Measurements from ENCODE around the gene SRSF7. TPM values are rescaled to one million over a fixed set of nuclear protein-coding genes. Genes with fewer than 3 reads are reported as not detected.
A peak's percentile ranks its signal among the peaks of the same experiment; 100 is the strongest.
"Not testable (repeated sequence)": the region's sequence is repeated elsewhere in the genome, so short reads cannot be mapped to it uniquely, and the experiment has no call there.

SRSF7 gene
- total RNA-seq, 1 donor from 2014 or later, result 47.8 TPM

- ATAC-seq, result no peak
Measured at GRCh38 chr2:38734299-38735058, 16.7 kb downstream of the SRSF7 start.

DNA sequence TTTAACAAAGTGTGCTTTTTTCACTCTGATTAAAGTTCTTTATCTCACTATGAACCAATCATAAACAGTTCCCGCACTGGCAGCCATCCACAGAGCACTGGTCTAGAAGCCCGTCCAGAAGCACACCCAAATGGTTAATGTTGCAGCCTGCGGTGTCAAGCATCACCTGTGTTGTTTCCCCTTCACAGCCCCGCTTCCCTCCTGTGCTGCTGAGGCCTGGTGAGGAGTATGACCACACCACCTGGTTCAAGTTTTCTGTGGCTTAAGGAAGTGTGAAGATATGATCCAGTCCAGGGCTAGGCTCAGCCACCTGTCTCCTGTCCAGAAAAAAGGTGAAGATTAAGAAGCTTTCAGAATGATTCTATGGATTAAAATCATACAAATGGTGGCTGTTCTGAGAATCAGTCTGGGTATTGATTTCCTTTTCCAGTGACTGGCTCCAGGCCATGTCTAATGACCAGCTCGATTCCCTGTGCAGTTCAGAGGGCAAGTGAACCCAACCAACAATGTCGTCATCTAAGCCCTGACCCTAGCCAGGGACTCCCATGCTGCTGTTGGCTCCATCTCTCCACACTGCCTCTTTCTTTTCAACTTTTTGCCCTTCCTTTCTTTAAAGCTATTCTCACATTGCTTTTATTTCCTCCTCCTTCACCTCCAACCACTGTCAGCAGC is 17.7 kb downstream of the SRSF7 start:
- ATAC-seq (peak; percentile 72), DNase-seq (ENCODE audit: low spot score) (peak; percentile 83)

More at GRCh38 chr2:38734299-38735058, 16.7 kb downstream of the SRSF7 start:
- DNase-seq (ENCODE audit: low spot score), result peak; percentile 40

GRCh38 chr2:38731684-38732221 is 19.4 kb downstream of the SRSF7 start:
- ATAC-seq (peak; percentile 80), DNase-seq (ENCODE audit: low spot score) (peak; percentile 79)

- no peak for DNase-seq (ENCODE audit: low spot score)
- no peak for ATAC-seq
Measured at GRCh38 chr2:38731090-38731489, 20.1 kb downstream of the SRSF7 start.

- DNase-seq (ENCODE audit: low spot score) (no peak), ATAC-seq (no peak)
Measured at GRCh38 chr2:38728694-38729093, 22.5 kb downstream of the SRSF7 start.

DNA sequence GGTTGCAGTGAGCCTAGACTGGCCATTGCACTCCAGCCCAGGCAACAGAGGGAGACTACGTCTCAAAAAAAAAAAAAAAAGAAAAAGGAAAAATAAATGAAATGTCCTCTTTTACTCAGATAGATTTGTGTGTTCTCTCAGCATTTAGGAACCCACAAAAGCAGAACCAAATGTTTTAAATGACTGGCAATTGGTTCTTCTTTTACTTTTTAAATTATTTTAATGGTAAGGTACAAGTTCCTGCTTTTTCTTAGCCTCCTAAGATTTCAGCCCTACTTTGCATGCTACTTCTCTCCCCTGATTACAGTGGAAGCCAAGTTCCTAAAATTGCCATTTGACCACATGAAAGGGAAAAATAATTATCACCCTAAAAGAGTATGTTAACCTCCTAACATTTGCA is 23.5 kb downstream of the SRSF7 start:
- ATAC-seq (no peak), DNase-seq (ENCODE audit: low spot score) (no peak)

DNA sequence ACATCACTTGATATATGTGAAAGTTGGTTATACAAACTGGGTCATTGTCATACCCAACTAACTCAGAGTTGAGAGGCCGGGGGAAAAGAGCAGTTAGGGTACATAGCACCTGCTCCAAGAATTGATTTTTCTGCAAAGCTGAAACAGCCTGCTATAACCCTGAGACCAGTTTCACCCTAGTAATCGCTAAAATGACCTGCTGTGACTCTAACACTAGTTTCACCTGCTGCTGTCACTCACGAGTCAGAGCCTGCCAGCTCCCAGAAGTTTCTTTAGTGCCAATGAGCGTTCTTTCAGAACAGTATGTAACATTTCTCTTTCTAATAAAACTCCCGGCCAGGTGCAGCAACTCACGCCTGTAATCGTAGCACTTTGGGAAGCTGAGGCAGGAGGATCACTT is 28.0 kb downstream of the SRSF7 start:
- ATAC-seq, result peak; percentile 92
- peak; percentile 69 for DNase-seq (ENCODE audit: low spot score)

GRCh38 chr2:38722271-38723061 is 28.7 kb downstream of the SRSF7 start:
- DNase-seq (ENCODE audit: low spot score), result no peak
- ATAC-seq, result no peak

DNA sequence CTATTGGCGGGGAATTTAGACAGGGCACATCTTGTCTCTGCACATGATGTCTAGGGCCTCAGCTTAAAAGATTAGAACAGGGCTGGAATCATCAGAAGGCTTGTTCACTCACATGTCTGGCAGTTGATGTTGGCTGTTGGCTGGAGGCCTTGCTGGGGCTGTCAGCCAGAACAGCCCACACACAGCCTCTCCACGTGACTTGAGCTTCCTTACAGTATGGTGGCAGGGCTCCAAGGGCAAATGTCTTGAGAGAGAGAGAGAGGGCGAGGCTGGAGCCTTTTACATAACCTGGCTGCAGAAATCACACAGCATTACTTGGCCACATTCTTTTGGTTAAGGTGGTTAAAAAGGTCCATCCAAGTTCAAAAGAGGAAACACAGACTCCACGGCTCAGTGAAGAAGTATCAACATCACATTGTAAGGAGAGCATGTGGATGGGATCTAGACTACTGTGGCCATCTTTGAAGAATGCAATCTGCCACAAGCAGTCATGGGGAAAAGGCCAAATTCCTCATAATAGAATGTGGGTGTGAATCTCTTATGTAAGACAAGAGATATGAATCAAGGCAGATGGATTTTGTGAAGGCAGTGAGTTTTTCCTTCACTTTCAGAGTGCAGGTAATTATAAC is 30.4 kb downstream of the SRSF7 start:
- peak; percentile 48 for ATAC-seq
- peak; percentile 74 for DNase-seq (ENCODE audit: low spot score)

DNA sequence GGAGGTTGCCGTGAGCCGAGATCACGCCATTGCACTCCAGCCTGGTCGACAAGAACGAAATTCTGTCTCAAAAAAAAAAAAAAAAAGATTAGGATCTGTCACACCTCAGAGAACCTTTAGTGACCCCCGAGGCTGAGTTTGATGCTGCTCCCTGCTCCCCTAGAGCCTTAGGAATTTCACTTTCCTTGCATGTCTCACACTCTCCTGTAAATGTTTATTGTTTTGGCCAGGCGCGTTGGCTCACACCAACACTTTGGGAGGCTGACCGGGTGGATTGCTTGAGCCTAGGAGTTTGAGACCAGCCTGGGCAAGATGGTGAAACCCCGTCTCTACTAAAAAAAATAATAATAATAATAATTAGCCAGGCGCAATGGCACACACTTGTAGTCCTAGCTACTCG is 31.5 kb downstream of the SRSF7 start:
- DNase-seq (ENCODE audit: low spot score) (no peak), ATAC-seq (no peak)

- DNase-seq (ENCODE audit: low spot score) (no peak), ATAC-seq (no peak)
Measured at GRCh38 chr2:38718601-38719000, 32.6 kb downstream of the SRSF7 start.

DNA sequence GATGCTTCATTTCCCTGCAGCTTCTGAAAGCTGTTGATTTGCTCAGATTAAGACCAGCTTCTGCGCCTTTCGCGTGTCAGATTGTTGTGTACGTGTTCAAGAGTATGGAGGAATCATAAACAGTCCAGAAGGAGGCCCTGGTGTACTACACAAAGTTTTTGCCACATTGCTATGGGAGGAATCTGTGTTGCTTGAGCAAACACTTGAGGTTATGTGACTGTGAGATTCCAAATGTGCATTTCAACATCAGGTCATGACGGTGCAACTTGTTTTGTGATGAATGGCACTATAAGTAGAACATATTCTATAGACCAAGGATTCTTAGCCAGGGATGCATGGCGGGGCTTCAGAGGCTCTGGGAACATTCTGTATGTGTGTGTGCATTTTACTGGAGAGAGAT is 35.0 kb downstream of the SRSF7 start:
- ATAC-seq (no peak), DNase-seq (ENCODE audit: low spot score) (no peak)

DNA sequence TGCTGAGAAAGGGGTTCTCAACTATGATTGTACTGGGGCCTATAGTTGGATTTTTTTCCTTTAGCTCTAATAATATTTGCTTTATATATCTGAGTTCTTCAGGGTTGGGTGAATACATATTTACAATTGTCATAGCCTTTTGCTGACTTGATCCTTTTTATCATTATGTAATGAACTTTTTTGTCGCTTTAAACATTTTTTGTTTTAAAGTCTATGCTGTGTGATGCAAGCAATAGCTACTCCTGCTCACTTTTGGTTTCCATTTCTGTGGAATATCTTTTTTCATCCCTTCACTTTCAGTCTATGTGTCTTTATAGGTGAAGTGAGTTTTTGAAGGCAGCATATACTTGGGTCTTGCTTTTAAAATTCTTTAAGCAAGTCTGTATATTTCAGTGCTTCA is 36.2 kb downstream of the SRSF7 start:
- not testable (repeated sequence) for ATAC-seq; DNase-seq (ENCODE audit: low spot score)

DNA sequence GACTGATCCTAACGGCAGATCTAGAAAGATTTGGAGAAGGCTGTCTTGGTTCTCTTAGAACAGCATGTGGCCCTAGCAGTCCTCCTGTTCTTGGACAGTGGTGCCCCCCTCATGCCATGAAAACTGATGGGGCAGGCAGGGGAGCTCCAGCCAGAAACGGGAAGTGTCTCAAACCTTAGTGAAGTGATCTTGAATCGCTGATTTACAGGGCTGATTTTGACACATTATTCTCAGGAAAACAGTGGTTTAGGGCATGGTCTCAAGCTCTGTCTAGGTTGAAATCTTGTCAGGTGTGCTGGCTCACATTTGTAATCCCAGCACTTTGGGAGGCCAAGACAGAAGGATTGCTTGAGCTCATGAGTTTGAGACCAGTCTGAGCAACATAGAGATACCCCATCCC is 37.8 kb downstream of the SRSF7 start:
- DNase-seq (ENCODE audit: low spot score), result no peak

DNA sequence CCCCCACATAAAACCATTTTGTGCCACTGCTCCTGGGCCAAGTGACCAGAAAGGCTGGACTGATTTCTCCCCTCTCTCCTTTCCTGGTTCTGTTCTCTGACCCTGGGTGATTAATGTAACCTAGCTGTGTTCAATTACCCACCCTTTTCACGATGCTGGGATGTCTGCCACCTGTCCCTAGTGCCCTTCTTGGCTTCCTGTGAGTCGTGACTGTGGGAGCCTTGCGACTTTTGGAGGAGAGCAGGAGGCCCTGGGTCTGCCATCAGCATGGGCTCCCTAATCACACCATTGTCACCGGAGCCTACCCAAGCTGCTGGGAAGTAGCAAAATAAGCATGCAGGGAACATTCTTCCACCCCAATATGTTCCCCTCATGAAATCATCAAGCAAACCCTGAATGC is 38.3 kb downstream of the SRSF7 start:
- DNase-seq (ENCODE audit: low spot score) (no peak), ATAC-seq (no peak)

More for the DNA sequence above, 37.8 kb downstream of the SRSF7 start:
- no peak for ATAC-seq

- ATAC-seq (no peak), DNase-seq (ENCODE audit: low spot score) (no peak)
Measured at GRCh38 chr2:38712413-38712812, 38.7 kb downstream of the SRSF7 start.

- no peak for ATAC-seq
- DNase-seq (ENCODE audit: low spot score), result no peak
Measured at GRCh38 chr2:38711558-38711957, 39.6 kb downstream of the SRSF7 start.

- DNase-seq (ENCODE audit: low spot score) (no peak), ATAC-seq (no peak)
Measured at GRCh38 chr2:38709567-38710194, 41.5 kb downstream of the SRSF7 start.

- peak; percentile 17 for ATAC-seq
Measured at GRCh38 chr2:38708900-38709566, 42.1 kb downstream of the SRSF7 start.

GRCh38 chr2:38708491-38708890 is 42.7 kb downstream of the SRSF7 start:
- ATAC-seq; DNase-seq (ENCODE audit: low spot score): not testable (repeated sequence)

More at GRCh38 chr2:38708900-38709566, 42.1 kb downstream of the SRSF7 start:
- DNase-seq (ENCODE audit: low spot score), result no peak

Data from left lobe of liver (tissue), 2 donors.